ENCODE results near the gene RNF141. TPM values are rescaled to one million over a fixed set of nuclear protein-coding genes. Genes with fewer than 3 reads are reported as not detected.

Gene RNF141, protein sequence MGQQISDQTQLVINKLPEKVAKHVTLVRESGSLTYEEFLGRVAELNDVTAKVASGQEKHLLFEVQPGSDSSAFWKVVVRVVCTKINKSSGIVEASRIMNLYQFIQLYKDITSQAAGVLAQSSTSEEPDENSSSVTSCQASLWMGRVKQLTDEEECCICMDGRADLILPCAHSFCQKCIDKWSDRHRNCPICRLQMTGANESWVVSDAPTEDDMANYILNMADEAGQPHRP
- 30.4 and 38.0 TPM in 2 replicates for total RNA-seq

GRCh38 chr11:10540915-10541560 lies at the start of gene RNF141:
Gene RNF141, minus strand, starts transcription at chr11:10541187. Its CDS starts 7,029 bp downstream, at chr11:10534158.

GRCh38 chr11:10568486-10568941 lies 27.5 kb upstream of the RNF141 start, which contains the start of gene LYVE1:
Gene LYVE1, minus strand, starts transcription at chr11:10568665. Its CDS starts 133 bp downstream, at chr11:10568532.

Other genes starting within 250 kb of the RNF141 start
- gene SBF2, start 247.0 kb downstream of the RNF141 start, total RNA-seq = 39.4 and 43.8 TPM in 2 replicates
- gene ADM, start 236.1 kb downstream of the RNF141 start, total RNA-seq = 130 and 211 TPM in 2 replicates
- gene AMPD3, start 85.9 kb downstream of the RNF141 start, total RNA-seq = 2.1 and 2.9 TPM in 2 replicates
- gene LYVE1, start 27.5 kb upstream of the RNF141 start, total RNA-seq = 5.9 and 37.7 TPM in 2 replicates
- 0.33 and 0.48 TPM in 2 replicates for gene IRAG1, start 152.6 kb upstream of the RNF141 start, total RNA-seq
- gene CTR9, start 210.1 kb upstream of the RNF141 start, total RNA-seq = 27.8 and 33.1 TPM in 2 replicates

Measured in vein endothelial cell (primary cell).